Parathyroid adenoma (tissue), 2 donors: ENCODE results near the gene RGS12.

ENCODE experiments used
- H2AFZ ChIP-seq: fragments of 300-600 bp; sonication (generic); one replicate; pipeline ENCODE4 v1.7.0; 2017; ENCODE audit warnings: antibody characterized with exemption, mild to moderate bottlenecking
- H3K27ac ChIP-seq: fragments of 300-600 bp; sonication (generic); one replicate; pipeline ENCODE4 v1.7.0; 2017
- H3K27me3 ChIP-seq: fragments of 300-600 bp; sonication (generic); one replicate; pipeline ENCODE4 v1.7.0; 2017; ENCODE audit warnings: low read length; ENCODE audit not compliant: control insufficient read depth, insufficient read depth
- H3K36me3 ChIP-seq: fragments of 300-600 bp; sonication (generic); one replicate; pipeline ENCODE4 v1.7.0; 2017; ENCODE audit warnings: low read length; ENCODE audit not compliant: control insufficient read depth, insufficient read depth
- H3K4me1 ChIP-seq: fragments of 300-600 bp; sonication (generic); one replicate; pipeline ENCODE4 v1.7.0; 2017; ENCODE audit warnings: control low read depth
- H3K4me2 ChIP-seq: fragments of 300-600 bp; sonication (generic); one replicate; pipeline ENCODE4 v1.7.0; 2017; ENCODE audit warnings: low read length
- H3K4me3 ChIP-seq: fragments of 300-600 bp; sonication (generic); one replicate; pipeline ENCODE4 v1.7.0; 2017; ENCODE audit warnings: low read depth, low read length
- H3K79me2 ChIP-seq: fragments of 300-600 bp; sonication (generic); one replicate; pipeline ENCODE4 v1.7.0; 2017; ENCODE audit warnings: control low read depth
- H3K9ac ChIP-seq: fragments of 300-600 bp; sonication (generic); one replicate; pipeline ENCODE4 v1.7.0; 2017; ENCODE audit warnings: mild to moderate bottlenecking
- H3K9me3 ChIP-seq: fragments of 300-600 bp; sonication (generic); one replicate; pipeline ENCODE4 v1.7.0; 2017; ENCODE audit warnings: low read length; ENCODE audit not compliant: control insufficient read depth
- CTCF ChIP-seq: fragments of 300-600 bp; sonication (generic); IDR thresholded peaks from one replicate; pipeline ENCODE4 v1.7.0; 2017; ENCODE audit warnings: antibody characterized with exemption, mild to moderate bottlenecking
- donor health status: primary hyperparathyroidism.

RGS12 gene

DNA sequence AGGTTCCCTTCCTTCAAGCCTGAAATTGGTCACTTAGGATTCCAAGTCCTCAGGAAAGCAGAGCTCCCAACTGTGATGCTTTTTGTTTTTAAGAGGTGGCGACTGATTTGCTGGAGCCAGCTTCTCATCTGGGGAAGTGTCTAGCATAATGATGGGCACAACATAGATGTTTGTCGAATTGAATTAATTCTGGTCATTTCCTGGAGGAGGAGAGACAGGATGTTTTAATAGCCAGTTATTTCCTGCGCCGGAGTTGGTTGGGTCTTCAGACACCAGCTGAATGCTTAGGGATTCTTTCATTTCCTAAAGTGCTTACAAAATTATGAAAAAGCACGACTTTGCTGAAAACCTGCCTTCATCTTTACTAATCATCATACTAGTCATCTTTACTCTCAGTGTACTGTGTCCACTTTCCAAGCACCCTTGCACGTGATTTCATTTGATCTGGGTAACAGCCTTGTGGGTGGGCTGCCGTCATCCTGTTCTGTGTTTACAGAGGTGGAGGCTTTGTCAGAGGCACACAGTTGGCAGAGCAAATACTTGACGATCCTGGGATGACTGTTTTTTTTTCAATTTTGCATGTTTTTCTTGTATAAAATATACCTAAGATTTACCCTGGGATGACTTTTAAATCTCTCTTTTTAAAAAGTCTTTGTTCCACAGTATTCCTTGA is 49.5 kb downstream of the RGS12 start:
- Histone ChIP-seq H3K4me1 (peaks cover 4% of the 10 kb centered on the region), H3K36me3 (no peaks in the 10 kb centered on the region), H3K4me2 (no peak overlapping the region), H3K4me3 (no peak overlapping the region), H3K27me3 (no peaks in the 10 kb centered on the region), H2AFZ (no peak overlapping the region), H3K9ac (no peak overlapping the region), H3K27ac (no peak overlapping the region), H3K9me3 (no peaks in the 10 kb centered on the region), H3K79me2 (no peaks in the 10 kb centered on the region)
- no peak for TF ChIP-seq CTCF
